ENCODE measurements around the gene CD40.

The CD40 gene

GRCh38 chr20:46169245-46170171, 51.4 kb downstream of the CD40 start:
- in situ Hi-C loops (cut with MboI; ENCODE audit: low sequenced_read_pairs), result no loop called here

- in situ Hi-C loops (cut with MboI; ENCODE audit: low sequenced_read_pairs), result no loop called here
Measured at GRCh38 chr20:46171476-46171875, 53.4 kb downstream of the CD40 start.

GRCh38 chr20:46171909-46172308, 53.8 kb downstream of the CD40 start:
- in situ Hi-C loops (cut with MboI; ENCODE audit: low sequenced_read_pairs), result no loop called here

- in situ Hi-C loops (cut with MboI; ENCODE audit: low sequenced_read_pairs), result no loop called here
Measured at GRCh38 chr20:46172455-46172854, 54.3 kb downstream of the CD40 start.

GRCh38 chr20:46172961-46173536, 54.9 kb downstream of the CD40 start:
- in situ Hi-C loops (cut with MboI; ENCODE audit: low sequenced_read_pairs), result no loop called here

- in situ Hi-C loops (cut with MboI; ENCODE audit: low sequenced_read_pairs), result no loop called here
Measured at GRCh38 chr20:46173652-46174468, 55.7 kb downstream of the CD40 start.

GRCh38 chr20:46174469-46175126, 56.5 kb downstream of the CD40 start:
- in situ Hi-C loops (cut with MboI; ENCODE audit: low sequenced_read_pairs), result no loop called here

- in situ Hi-C loops (cut with MboI; ENCODE audit: low sequenced_read_pairs), result no loop called here
Measured at GRCh38 chr20:46175127-46175494, 57.0 kb downstream of the CD40 start.

- in situ Hi-C loops (cut with MboI; ENCODE audit: low sequenced_read_pairs), result no loop called here
Measured at GRCh38 chr20:46176739-46177378, 58.7 kb downstream of the CD40 start.

- in situ Hi-C loops (cut with MboI; ENCODE audit: low sequenced_read_pairs), result no loop called here
Measured at GRCh38 chr20:46177768-46178167, 59.7 kb downstream of the CD40 start.

GRCh38 chr20:46178891-46179290, 60.8 kb downstream of the CD40 start:
- in situ Hi-C loops (cut with MboI; ENCODE audit: low sequenced_read_pairs), result no loop called here
